Osteoblast (primary cell): ENCODE data around the gene EYA4. TPM values are rescaled to one million over a fixed set of nuclear protein-coding genes. Genes with fewer than 3 reads are reported as not detected.
A peak's percentile ranks its signal among the peaks of the same experiment; 100 is the strongest.

Source experiments
- DNase-seq: peaks from one replicate; pipeline ENCODE4 v3.0.0; 2011; ENCODE audit warnings: low spot score, mixed read lengths; ENCODE audit not compliant: insufficient read length; ENCODE audit errors: missing footprints
- H2AFZ ChIP-seq: 2 replicates; pipeline ENCODE4 v1.6.0; 2011; ENCODE audit warnings: mild to moderate bottlenecking, low read length
- H3K27ac ChIP-seq: 2 replicates; pipeline ENCODE4 v1.5.1; 2011; ENCODE audit warnings: mild to moderate bottlenecking, low read depth, low read length, moderate library complexity
- H3K27me3 ChIP-seq: 2 replicates; pipeline ENCODE4 v1.6.0; 2012; ENCODE audit warnings: mild to moderate bottlenecking, control low read depth, inconsistent platforms, low read length, moderate library complexity; ENCODE audit not compliant: insufficient read depth
- H3K36me3 ChIP-seq: 2 replicates; pipeline ENCODE4 v1.5.1; 2011; ENCODE audit warnings: mild to moderate bottlenecking, low read length, control low read depth, moderate library complexity; ENCODE audit not compliant: insufficient read depth
- H3K4me1 ChIP-seq: 2 replicates; pipeline ENCODE4 v1.5.1; 2011; ENCODE audit warnings: mild to moderate bottlenecking, low read length, control low read depth, moderate library complexity; ENCODE audit not compliant: insufficient read depth
- H3K4me2 ChIP-seq: 2 replicates; pipeline ENCODE4 v1.6.0; 2011; ENCODE audit warnings: mild to moderate bottlenecking, low read length; ENCODE audit not compliant: insufficient read depth
- H3K4me3 ChIP-seq: fragments of 200-600 bp; sonication (generic); 3 replicates; pipeline ENCODE4 v1.5.1; 2012; ENCODE audit warnings: mild to moderate bottlenecking, low read length, inconsistent platforms; ENCODE audit not compliant: insufficient read depth
- H3K79me2 ChIP-seq: 2 replicates; pipeline ENCODE4 v1.6.0; 2012; ENCODE audit warnings: mild to moderate bottlenecking, low read length, control low read depth, inconsistent platforms; ENCODE audit not compliant: insufficient read depth
- H3K9me3 ChIP-seq: 2 replicates; pipeline ENCODE4 v1.5.1; 2011; ENCODE audit warnings: low read depth, low read length, control low read depth
- H4K20me1 ChIP-seq: 2 replicates; pipeline ENCODE4 v1.6.0; 2012; ENCODE audit warnings: mild to moderate bottlenecking, low read length, control low read depth; ENCODE audit not compliant: insufficient read depth
- CTCF ChIP-seq: IDR thresholded peaks from 2 replicates; pipeline ENCODE4 v1.5.1; 2011; ENCODE audit warnings: mild to moderate bottlenecking, low read depth, low read length, moderate library complexity; ENCODE audit errors: extremely low read depth
- total RNA-seq: library from RNA; depleted of rRNA; stranded (reverse); fragments of >200 nt; gene quantifications from 2 replicates; pipeline ENCODE4 v1.2.3, GENCODE V29; 2012

EYA4 gene
- total RNA-seq, 1 donor = 35.5 TPM

DNA sequence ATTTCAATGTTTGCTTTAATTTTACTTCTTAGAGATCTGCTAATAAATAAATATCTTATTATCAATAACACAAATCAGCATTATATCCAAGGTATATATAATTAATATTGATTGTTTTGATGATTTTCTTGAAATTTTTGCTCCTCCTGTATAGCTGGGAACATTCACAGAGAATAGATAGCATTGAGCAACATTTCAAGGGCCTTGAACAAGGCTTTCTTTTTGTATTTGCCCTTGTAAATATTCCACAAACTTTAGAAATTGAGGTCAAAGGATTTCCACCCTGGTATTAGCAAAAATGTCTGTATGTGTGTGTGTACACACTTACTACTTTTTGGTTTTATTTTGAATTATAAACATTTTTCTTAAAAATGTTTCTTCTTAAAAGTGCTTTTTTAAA lies 205.6 kb downstream of the EYA4 start:
- no peaks in the 10 kb centered on the region for H3K9me3 ChIP-seq

GRCh38 chr6:133447924-133448323 lies 206.8 kb downstream of the EYA4 start:
- TF ChIP-seq CTCF = no peak
- Histone ChIP-seq H3K4me2 (no peak overlapping the region), H3K79me2 (no peaks in the 10 kb centered on the region), H3K36me3 (no peaks in the 10 kb centered on the region), H3K4me3 (no peak overlapping the region), H3K9me3 (no peaks in the 10 kb centered on the region), H2AFZ (no peak overlapping the region), H3K27ac (no peak overlapping the region), H3K4me1 (no peaks in the 10 kb centered on the region), H4K20me1 (no peaks in the 10 kb centered on the region), H3K27me3 (no peaks in the 10 kb centered on the region)
- peak; percentile 58 for DNase-seq

More for the DNA sequence above, 205.6 kb downstream of the EYA4 start:
- Histone ChIP-seq H2AFZ (no peak overlapping the region), H3K36me3 (no peaks in the 10 kb centered on the region), H4K20me1 (no peaks in the 10 kb centered on the region), H3K27me3 (no peaks in the 10 kb centered on the region), H3K4me1 (no peaks in the 10 kb centered on the region), H3K4me3 (no peak overlapping the region), H3K27ac (no peak overlapping the region), H3K4me2 (no peak overlapping the region), H3K79me2 (no peaks in the 10 kb centered on the region)
- DNase-seq = no peak
- no peak for TF ChIP-seq CTCF

DNA sequence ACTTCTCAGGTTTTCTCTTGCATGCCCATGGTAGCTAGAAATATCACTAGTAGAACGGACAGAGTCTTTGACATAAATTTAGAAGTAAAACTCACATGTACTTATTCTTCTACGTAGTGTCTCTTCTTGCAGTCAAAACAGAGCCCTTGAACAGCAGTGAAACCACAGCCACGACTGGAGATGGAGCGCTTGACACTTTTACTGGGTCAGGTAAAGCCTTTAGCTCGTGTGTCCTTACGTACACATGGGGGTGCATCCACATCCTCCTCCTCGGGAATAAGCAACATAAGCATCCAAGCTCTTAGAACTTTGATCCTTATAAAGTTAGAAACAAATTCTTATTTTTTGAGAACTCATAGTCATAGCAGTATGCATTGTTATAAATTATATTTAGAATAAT lies 215.3 kb downstream of the EYA4 start:
- no peak for DNase-seq
- Histone ChIP-seq H3K9me3 (no peaks in the 10 kb centered on the region), H3K4me3 (no peak overlapping the region)

DNA sequence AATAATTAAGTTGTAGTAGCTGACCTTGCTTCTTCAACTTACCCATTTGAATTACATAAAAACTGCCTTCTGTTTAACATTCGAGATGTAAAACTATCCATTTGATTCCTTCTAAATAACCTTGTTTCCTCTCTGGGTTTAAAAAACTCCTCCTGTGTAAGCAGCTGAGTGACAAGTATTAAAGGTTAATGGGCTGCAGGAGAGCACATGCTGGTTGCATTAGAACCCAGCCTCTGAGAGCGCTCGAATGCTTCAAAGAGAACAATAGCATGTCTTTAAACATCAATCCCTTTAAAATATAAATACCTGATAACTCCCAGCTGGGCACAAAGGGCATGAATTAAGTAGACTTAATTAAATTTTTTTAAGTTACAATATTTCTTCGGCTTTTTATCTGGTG lies 215.8 kb downstream of the EYA4 start:
- Histone ChIP-seq H3K9me3 (no peaks in the 10 kb centered on the region), H3K4me2 (no peak overlapping the region), H3K27me3 (no peaks in the 10 kb centered on the region), H3K27ac (no peak overlapping the region), H3K79me2 (no peaks in the 10 kb centered on the region), H2AFZ (no peak overlapping the region), H3K36me3 (no peaks in the 10 kb centered on the region), H3K4me1 (no peaks in the 10 kb centered on the region), H4K20me1 (no peaks in the 10 kb centered on the region), H3K4me3 (no peak overlapping the region)
- no peak for TF ChIP-seq CTCF
- no peak for DNase-seq

More for the DNA sequence above, 215.3 kb downstream of the EYA4 start:
- H3K4me1 ChIP-seq = no peaks in the 10 kb centered on the region
- no peaks in the 10 kb centered on the region for H3K79me2 ChIP-seq
- no peak overlapping the region for H3K27ac ChIP-seq
- H2AFZ ChIP-seq = no peak overlapping the region
- H3K36me3 ChIP-seq = no peaks in the 10 kb centered on the region
- no peak for TF ChIP-seq CTCF
- no peak overlapping the region for H3K4me2 ChIP-seq
- H3K27me3 ChIP-seq = no peaks in the 10 kb centered on the region
- H4K20me1 ChIP-seq = no peaks in the 10 kb centered on the region
